Measurements from ENCODE around the gene GIPC3.
"Not testable (repeated sequence)": the region's sequence is repeated elsewhere in the genome, so short reads cannot be mapped to it uniquely, and the experiment has no call there.

Gene GIPC3

GRCh38 chr19:3565139-3565538 lies 20.1 kb upstream of the GIPC3 start:
- H3K4me1 ChIP-seq = peaks cover 14% of the 10 kb centered on the region
- no peaks in the 10 kb centered on the region for H3K36me3 ChIP-seq
- H3K27me3 ChIP-seq = no peaks in the 10 kb centered on the region
- H3K9me3 ChIP-seq = no peaks in the 10 kb centered on the region
- no peak for TF ChIP-seq Cebpa-rat (IDR thresholded peaks at IDR 0.05)
- no peak overlapping the region for H3K27ac ChIP-seq
- no peak overlapping the region for H3K4me3 ChIP-seq
- no peaks in the 10 kb centered on the region for H4K20me1 ChIP-seq
- H3K4me2 ChIP-seq = no peak overlapping the region
- H3K9ac ChIP-seq = no peak overlapping the region

GRCh38 chr19:3570042-3570441 lies 15.2 kb upstream of the GIPC3 start:
- not testable (repeated sequence) for H3K27me3 ChIP-seq

GRCh38 chr19:3570606-3571011 lies 14.7 kb upstream of the GIPC3 start:
- TF ChIP-seq Cebpa-rat (IDR thresholded peaks at IDR 0.05) = no peak

More at GRCh38 chr19:3570042-3570441, 15.2 kb upstream of the GIPC3 start:
- peaks cover 18% of the 10 kb centered on the region for H4K20me1 ChIP-seq
- H3K9me3 ChIP-seq, H3K4me3 ChIP-seq, H3K36me3 ChIP-seq, H3K27ac ChIP-seq, H3K4me2 ChIP-seq, H3K4me1 ChIP-seq, H3K9ac ChIP-seq: not testable (repeated sequence)

GRCh38 chr19:3572132-3572854 lies 13.0 kb upstream of the GIPC3 start:
- peaks cover 34% of the 10 kb centered on the region for H4K20me1 ChIP-seq
- H3K4me1 ChIP-seq = peaks cover 15% of the 10 kb centered on the region
- peak overlapping the region; percentile 46; the same call in 1 of the 2 replicates for H3K9ac ChIP-seq
- no peaks in the 10 kb centered on the region for H3K27me3 ChIP-seq
- peak overlapping the region; percentile 65 for H3K4me3 ChIP-seq
- no peak for TF ChIP-seq Cebpa-rat (IDR thresholded peaks at IDR 0.05)
- H3K36me3 ChIP-seq = peaks cover 26% of the 10 kb centered on the region
- no peaks in the 10 kb centered on the region for H3K9me3 ChIP-seq
- 0 out of 2 replicates have a peak overlapping the region, but pooled peaks have one; percentile 14 for H3K27ac ChIP-seq
- H3K4me2 ChIP-seq = peak overlapping the region; percentile 94

More at GRCh38 chr19:3570606-3571011, 14.7 kb upstream of the GIPC3 start:
- no peak overlapping the region for H3K4me2 ChIP-seq
- peaks cover 23% of the 10 kb centered on the region for H4K20me1 ChIP-seq
- peaks cover 9% of the 10 kb centered on the region for H3K4me1 ChIP-seq
- no peak overlapping the region for H3K27ac ChIP-seq
- no peak overlapping the region for H3K4me3 ChIP-seq
- H3K36me3 ChIP-seq = peaks cover 13% of the 10 kb centered on the region
- no peak overlapping the region for H3K9ac ChIP-seq
- H3K27me3 ChIP-seq = no peaks in the 10 kb centered on the region
- H3K9me3 ChIP-seq = no peaks in the 10 kb centered on the region

- H3K4me3 ChIP-seq = peak within 1 kb of the TSS; percentile 98
- no peak for TF ChIP-seq Cebpa-rat (IDR thresholded peaks at IDR 0.05)
- peaks cover 15% of the 10 kb centered on the region for H3K4me1 ChIP-seq
- peaks cover 34% of the 10 kb centered on the region for H4K20me1 ChIP-seq
- peak within 1 kb of the TSS; percentile 85 for H3K27ac ChIP-seq
- no peaks in the 10 kb centered on the region for H3K9me3 ChIP-seq
- H3K36me3 ChIP-seq = peaks cover 27% of the 10 kb centered on the region
- H3K9ac ChIP-seq = peak within 1 kb of the TSS; percentile 93
- H3K4me2 ChIP-seq = peak within 1 kb of the TSS; percentile 94
- H3K27me3 ChIP-seq = no peaks in the 10 kb centered on the region
Measured at GRCh38 chr19:3572855-3573161, 12.5 kb upstream of the GIPC3 start, which contains the start of gene HMG20B. HMG20B (plus strand) TSS chr19:3572944; CDS start chr19:3573310, 366 bp downstream.

GRCh38 chr19:3573162-3573857 lies 12.0 kb upstream of the GIPC3 start:
- H3K4me2 ChIP-seq = peak overlapping the region; percentile 89
- H3K9ac ChIP-seq = peak overlapping the region; percentile 93
- peaks cover 32% of the 10 kb centered on the region for H3K36me3 ChIP-seq
- TF ChIP-seq Cebpa-rat (IDR thresholded peaks at IDR 0.05) = no peak
- H3K27me3 ChIP-seq = no peaks in the 10 kb centered on the region
- H3K4me1 ChIP-seq = peaks cover 15% of the 10 kb centered on the region
- peak overlapping the region; percentile 85 for H3K27ac ChIP-seq
- H3K9me3 ChIP-seq = no peaks in the 10 kb centered on the region
- H3K4me3 ChIP-seq = peak overlapping the region; percentile 98
- H4K20me1 ChIP-seq = peaks cover 36% of the 10 kb centered on the region

- Histone ChIP-seq H3K27me3 (no peaks in the 10 kb centered on the region), H3K9ac (peak overlapping the region; percentile 93; the same call in 1 of the 2 replicates), H4K20me1 (peaks cover 44% of the 10 kb centered on the region), H3K4me1 (peaks cover 15% of the 10 kb centered on the region), H3K9me3 (no peaks in the 10 kb centered on the region), H3K27ac (no peak overlapping the region; the same call in 1 of the 2 replicates), H3K36me3 (peaks cover 39% of the 10 kb centered on the region), H3K4me2 (peak overlapping the region; percentile 89), H3K4me3 (peak overlapping the region; percentile 98)
- TF ChIP-seq Cebpa-rat (IDR thresholded peaks at IDR 0.05) = no peak
Measured at GRCh38 chr19:3573858-3574637, 11.2 kb upstream of the GIPC3 start.

GRCh38 chr19:3575260-3575741 lies 10.0 kb upstream of the GIPC3 start:
- Histone ChIP-seq H3K4me2 (no peak overlapping the region), H3K4me3 (no peak overlapping the region), H4K20me1 (peaks cover 45% of the 10 kb centered on the region), H3K27me3 (no peaks in the 10 kb centered on the region), H3K9me3 (no peaks in the 10 kb centered on the region), H3K9ac (no peak overlapping the region), H3K4me1 (peaks cover 15% of the 10 kb centered on the region), H3K27ac (no peak overlapping the region), H3K36me3 (peaks cover 41% of the 10 kb centered on the region)
- TF ChIP-seq Cebpa-rat (IDR thresholded peaks at IDR 0.05) = no peak

- Histone ChIP-seq H3K27me3 (no peaks in the 10 kb centered on the region), H3K4me2 (no peak overlapping the region), H4K20me1 (peaks cover 45% of the 10 kb centered on the region), H3K4me3 (no peak overlapping the region), H3K36me3 (peaks cover 41% of the 10 kb centered on the region), H3K4me1 (peaks cover 15% of the 10 kb centered on the region), H3K9me3 (no peaks in the 10 kb centered on the region), H3K27ac (no peak overlapping the region), H3K9ac (no peak overlapping the region)
- TF ChIP-seq Cebpa-rat (IDR thresholded peaks at IDR 0.05) = no peak
Measured at GRCh38 chr19:3575949-3576673, 9.2 kb upstream of the GIPC3 start.

All from BLaER1 (cell line).